CD14-positive monocyte (primary cell): Measurements from ENCODE around the gene MYO5B. TPM values are rescaled to one million over a fixed set of nuclear protein-coding genes. Genes with fewer than 3 reads are reported as not detected.

Source experiments
- DNase-seq, 3 donors: peaks; one replicate each; pipeline ENCODE4 v3.0.0-alpha.2; 2011 to 2022
- H2AFZ ChIP-seq: 2 replicates; pipeline ENCODE4 v1.6.0; 2012; ENCODE audit warnings: mild to moderate bottlenecking, low read depth, low read length, inconsistent platforms; ENCODE audit not compliant: insufficient read depth, poor library complexity, severe bottlenecking
- H3K27ac ChIP-seq, 2 donors: 1 replicate in 1 of 2; 2 replicates in 1 of 2; pipeline ENCODE4 v1.5.1; 2012 to 2013; ENCODE audit warnings: low read length in 2 of 2, control low read depth in 1 of 2, inconsistent platforms in 1 of 2, low read depth in 1 of 2, mild to moderate bottlenecking in 1 of 2
- H3K27me3 ChIP-seq, 2 donors: one replicate each; pipeline versions ENCODE4 v1.6.0 to v1.6.1; 2011 to 2013; ENCODE audit warnings: low read length in 2 of 2; ENCODE audit not compliant: control insufficient read depth in 2 of 2, insufficient read depth in 2 of 2
- H3K36me3 ChIP-seq, 2 donors: replicated peaks in 1 of 2; 1 replicate in 1 of 2; 2 replicates in 1 of 2; pipeline versions ENCODE4 v1.5.1 to v1.6.1; 2012 to 2013; ENCODE audit warnings: low read length in 2 of 2, control low read depth in 1 of 2, inconsistent platforms in 1 of 2, mild to moderate bottlenecking in 1 of 2; ENCODE audit not compliant: insufficient read depth in 2 of 2, control insufficient read depth in 1 of 2
- H3K4me1 ChIP-seq, 2 donors: 1 replicate in 1 of 2; 2 replicates in 1 of 2; pipeline versions ENCODE4 v1.5.1 to v1.6.1; 2012 to 2013; ENCODE audit warnings: low read length in 2 of 2, control low read depth in 1 of 2, inconsistent platforms in 1 of 2, mild to moderate bottlenecking in 1 of 2, moderate library complexity in 1 of 2; ENCODE audit not compliant: insufficient read depth in 2 of 2, control insufficient read depth in 1 of 2
- H3K4me2 ChIP-seq: replicated peaks from 2 replicates; pipeline ENCODE3; 2012; ENCODE audit warnings: low read length, moderate library complexity, mild to moderate bottlenecking; ENCODE audit not compliant: poor library complexity, severe bottlenecking; ENCODE audit errors: extremely low read depth
- H3K4me3 ChIP-seq, 3 experiments: fragments of 200-600 bp in 1 of 3; sonication (generic) in 1 of 3; replicated peaks in 1 of 3; 1 replicate in 2 of 3; 2 replicates in 1 of 3; pipeline ENCODE4 v1.5.1; 2011 to 2013; ENCODE audit warnings: low read length in 3 of 3, mild to moderate bottlenecking in 3 of 3, control low read depth in 2 of 3, low read depth in 2 of 3, inconsistent platforms in 1 of 3, moderate library complexity in 1 of 3
- H3K79me2 ChIP-seq: 2 replicates; pipeline ENCODE4 v1.6.0; 2012; ENCODE audit warnings: mild to moderate bottlenecking, control low read depth, inconsistent platforms, low read length, moderate library complexity; ENCODE audit not compliant: insufficient read depth
- H3K9ac ChIP-seq: 2 replicates; pipeline ENCODE4 v1.6.0; 2017; ENCODE audit warnings: low read length, mild to moderate bottlenecking; ENCODE audit not compliant: insufficient read depth, poor library complexity, severe bottlenecking
- H3K9me3 ChIP-seq, 2 donors: replicated peaks in 1 of 2; 1 replicate in 1 of 2; 2 replicates in 1 of 2; pipeline versions ENCODE4 v1.5.1 to v1.6.1; 2012 to 2013; ENCODE audit warnings: low read length in 2 of 2, control low read depth in 1 of 2; ENCODE audit not compliant: control insufficient read depth in 1 of 2, insufficient read depth in 1 of 2
- H4K20me1 ChIP-seq: 2 replicates; pipeline ENCODE4 v1.6.0; 2012; ENCODE audit warnings: mild to moderate bottlenecking, low read length, control low read depth, moderate library complexity; ENCODE audit not compliant: insufficient read depth
- H3K27ac Mint-ChIP-seq, 7 donors: one replicate each; pipeline ENCODE4 v1.8.0; 2020; ENCODE audit warnings: mild to moderate bottlenecking in 7 of 7, mixed read lengths in 7 of 7, moderate library complexity in 6 of 7, inconsistent platforms in 2 of 7
- H3K27me3 Mint-ChIP-seq, 3 donors: one replicate each; pipeline ENCODE4 v1.8.0; 2021 to 2022; ENCODE audit warnings: low read depth in 3 of 3, mild to moderate bottlenecking in 3 of 3, mixed read lengths in 3 of 3, moderate library complexity in 3 of 3, inconsistent platforms in 1 of 3
- H3K36me3 Mint-ChIP-seq, 2 donors: one replicate each; pipeline ENCODE4 v1.8.0; 2020; ENCODE audit warnings: mixed read lengths in 2 of 2, inconsistent platforms in 1 of 2, mild to moderate bottlenecking in 1 of 2
- H3K4me1 Mint-ChIP-seq: one replicate; pipeline ENCODE4 v1.8.0; 2020; ENCODE audit warnings: mild to moderate bottlenecking, mixed read lengths
- H3K4me3 Mint-ChIP-seq, 2 donors: one replicate each; pipeline ENCODE4 v1.8.0; 2020; ENCODE audit warnings: mild to moderate bottlenecking in 2 of 2, mixed read lengths in 2 of 2, moderate library complexity in 1 of 2
- H3K9me3 Mint-ChIP-seq, 7 donors: one replicate each; pipeline ENCODE4 v1.8.0; 2020 to 2022; ENCODE audit warnings: mixed read lengths in 7 of 7, mild to moderate bottlenecking in 6 of 7, moderate library complexity in 6 of 7, inconsistent platforms in 2 of 7
- CTCF ChIP-seq: fragments of 200-600 bp; IDR thresholded peaks from one replicate; pipeline ENCODE4 v1.8.0; 2022; ENCODE audit warnings: antibody characterized with exemption, mild to moderate bottlenecking
- WGBS: methylation state at CpG from one replicate; pipeline ENCODE4 v1.1.5; 2013; ENCODE audit warnings: missing lambda C conversion rate; ENCODE audit not compliant: insufficient coverage; 5-methylcytosine and 5-hydroxymethylcytosine counted together
- intact Hi-C, 2 donors: fragments of 100-400 bp; cut with micrococcal nuclease; formaldehyde crosslinking; loops; one replicate each; pipeline versions ENCODE4 v1.15.0 to v1.15.1; 2023
- polyA plus RNA-seq, 3 donors: library from polyadenylated mRNA; depleted of rRNA in 1 of 3; unstranded in 2 of 3; stranded (reverse) in 1 of 3; fragments of 300-500 nt in 2 of 3; fragments of >200 nt in 1 of 3; fragmentation: Illumina TruSeq in 2 of 3; gene quantifications; 1 replicate in 2 of 3; 2 replicates in 1 of 3; pipeline ENCODE4 v1.2.3, GENCODE V29; 2012 to 2021

MYO5B gene
- polyA plus RNA-seq, 3 donors: 0.04 TPM; not detected in 2

- H3K4me1 Mint-ChIP-seq: no peaks in the 10 kb centered on the region
- peak; percentile 54 for TF ChIP-seq CTCF
- H2AFZ ChIP-seq: no peak overlapping the region
- H3K4me1 ChIP-seq: no peaks in the 10 kb centered on the region
- H3K27me3 ChIP-seq: no peaks in the 10 kb centered on the region
- no peaks in the 10 kb centered on the region for H3K36me3 ChIP-seq
- no peak overlapping the region for H3K27ac ChIP-seq
- H3K36me3 Mint-ChIP-seq: no peaks in the 10 kb centered on the region
- peaks cover 0 to 3% (median 0%) of the 10 kb centered on the region in 3 donors for H3K27me3 Mint-ChIP-seq
- H3K4me3 ChIP-seq: no peak overlapping the region
- no peaks in the 10 kb centered on the region for H3K9me3 ChIP-seq
- H3K9me3 Mint-ChIP-seq: no peaks in the 10 kb centered on the region
- no peak overlapping the region for H3K27ac Mint-ChIP-seq
- intact Hi-C loops: loop anchor here in 1 of 2 donors (2.0 to 5.0 kb wide), 2 partner anchors 348 to 1182 kb away; no protein-coding TSS in a partner anchor
- H3K4me3 Mint-ChIP-seq: no peak overlapping the region
- no peak for DNase-seq
- H3K4me2 ChIP-seq: no peak overlapping the region
- no peak overlapping the region for H3K9ac ChIP-seq
- WGBS: 11% methylated on average over 1 of the region's 6 CpGs
- H4K20me1 ChIP-seq: no peaks in the 10 kb centered on the region
- H3K79me2 ChIP-seq: no peaks in the 10 kb centered on the region
Measured at GRCh38 chr18:49859021-49859359, 336.0 kb downstream of the MYO5B start.

DNA sequence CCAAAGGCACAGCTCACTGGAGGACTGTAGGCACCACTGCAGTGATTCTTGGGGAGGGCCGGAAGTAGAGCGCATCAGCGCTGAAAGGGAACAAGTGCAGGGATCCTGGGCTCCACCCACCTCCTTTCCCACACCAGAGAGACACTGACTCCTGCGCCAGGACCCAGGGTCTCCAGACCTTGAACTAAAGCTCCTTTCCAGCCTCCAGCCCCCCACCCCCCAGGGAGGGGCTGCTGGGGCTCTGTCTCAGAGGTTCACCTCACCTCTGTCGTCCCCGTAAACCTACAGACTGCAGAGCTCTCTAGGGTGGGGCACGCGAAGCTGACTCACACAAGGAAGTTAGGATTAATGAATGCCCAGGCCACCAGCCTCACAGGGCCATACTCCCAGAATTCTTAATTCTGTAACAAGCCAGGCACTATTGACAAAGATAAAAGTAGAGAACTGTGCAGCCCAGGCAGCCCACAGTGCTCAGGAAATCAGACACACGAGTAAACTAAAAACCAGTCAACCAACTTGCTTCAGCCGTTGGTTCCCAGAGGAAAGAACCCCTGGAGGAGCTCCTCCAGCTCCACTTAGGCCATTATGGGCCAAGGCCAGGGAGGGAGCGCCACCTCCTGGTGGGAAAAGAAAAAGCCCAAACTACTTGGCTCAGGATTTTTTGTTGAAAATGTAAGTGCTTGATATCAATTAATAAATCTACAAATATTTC is 336.5 kb downstream of the MYO5B start:
- no peaks in the 10 kb centered on the region for H3K27me3 ChIP-seq
- no peak overlapping the region for H3K4me3 ChIP-seq
- peak; percentile 25 to 46 (median 38) for DNase-seq
- 70% methylated on average over 8 of the region's 11 CpGs for WGBS
- H3K9me3 Mint-ChIP-seq: no peaks in the 10 kb centered on the region
- H4K20me1 ChIP-seq: no peaks in the 10 kb centered on the region
- no peaks in the 10 kb centered on the region for H3K36me3 Mint-ChIP-seq
- no peaks in the 10 kb centered on the region for H3K79me2 ChIP-seq
- no peaks in the 10 kb centered on the region for H3K4me1 Mint-ChIP-seq
- H3K27ac ChIP-seq: no peak overlapping the region
- H3K4me3 Mint-ChIP-seq: no peak overlapping the region
- H3K9ac ChIP-seq: no peak overlapping the region
- intact Hi-C loops: loop anchor here in 1 of 2 donors (2.0 to 5.0 kb wide), 2 partner anchors 348 to 1181 kb away; no protein-coding TSS in a partner anchor
- no peak overlapping the region for H3K4me2 ChIP-seq
- H3K4me1 ChIP-seq: no peaks in the 10 kb centered on the region
- TF ChIP-seq CTCF: peak; percentile 92
- H3K36me3 ChIP-seq: no peaks in the 10 kb centered on the region
- H3K27me3 Mint-ChIP-seq: peaks cover 0 to 3% (median 0%) of the 10 kb centered on the region in 3 donors
- H2AFZ ChIP-seq: no peak overlapping the region
- no peaks in the 10 kb centered on the region for H3K9me3 ChIP-seq
- no peak overlapping the region for H3K27ac Mint-ChIP-seq
